HepG2 (cell line): ENCODE measurements around the gene ZC3H7B. TPM values are rescaled to one million over a fixed set of nuclear protein-coding genes. Genes with fewer than 3 reads are reported as not detected.
A peak's percentile ranks its signal among the peaks of the same experiment; 100 is the strongest.

ENCODE experiments used
- AHR ChIP-seq: IDR thresholded peaks from 2 replicates; pipeline ENCODE4 v1.6.1; 2018; ENCODE audit warnings: missing genetic modification reagents, missing compliant biosample characterization
- ARNT ChIP-seq: fragments of 450-650 bp; IDR thresholded peaks from 2 replicates; pipeline ENCODE4 v1.6.1; 2017
- BATF2 ChIP-seq: sonication (generic); formaldehyde crosslinking; IDR thresholded peaks from 2 replicates; pipeline ENCODE4 v1.8.0; 2022; ENCODE audit warnings: mild to moderate bottlenecking, missing genetic modification reagents, moderate library complexity
- GMEB1 ChIP-seq: sonication (generic); formaldehyde crosslinking; IDR thresholded peaks from 2 replicates; pipeline ENCODE4 v1.5.1; 2020; ENCODE audit warnings: missing genetic modification reagents, mild to moderate bottlenecking, borderline replicate concordance
- MAZ ChIP-seq, 2 experiments: sonication (generic) in 1 of 2; formaldehyde crosslinking in 1 of 2; IDR thresholded peaks; 2 replicates each; pipeline versions ENCODE4 v1.5.0 to v1.6.1; 2012 to 2020; ENCODE audit warnings: low read depth in 2 of 2, mild to moderate bottlenecking in 2 of 2, borderline replicate concordance in 1 of 2, improper control_type of control experiment in 1 of 2, low read length in 1 of 2, missing genetic modification reagents in 1 of 2, moderate library complexity in 1 of 2
- MEIS2 ChIP-seq: sonication (generic); formaldehyde crosslinking; IDR thresholded peaks from 2 replicates; pipeline ENCODE4 v1.9.0; 2021; ENCODE audit warnings: mild to moderate bottlenecking, missing genetic modification reagents
- MZF1 ChIP-seq: sonication (generic); formaldehyde crosslinking; IDR thresholded peaks from 2 replicates; pipeline ENCODE4 v1.8.1; 2023; ENCODE audit warnings: mild to moderate bottlenecking, missing genetic modification reagents, borderline replicate concordance
- NCOA5 ChIP-seq: sonication (generic); formaldehyde crosslinking; IDR thresholded peaks from 2 replicates; pipeline ENCODE4 v1.4.0; 2020; ENCODE audit warnings: missing genetic modification reagents
- ONECUT2 ChIP-seq: sonication (generic); formaldehyde crosslinking; IDR thresholded peaks from 2 replicates; pipeline ENCODE4 v1.4.0; 2020; ENCODE audit warnings: missing genetic modification reagents
- TIGD3 ChIP-seq: sonication (generic); formaldehyde crosslinking; IDR thresholded peaks from 2 replicates; pipeline ENCODE4 v1.5.1; 2020; ENCODE audit warnings: mild to moderate bottlenecking, missing genetic modification reagents, borderline replicate concordance
- ZHX2 ChIP-seq, 2 experiments: sonication (generic) in 1 of 2; formaldehyde crosslinking in 1 of 2; IDR thresholded peaks; 2 replicates each; pipeline versions ENCODE4 v1.6.1 to v1.9.0; 2014 to 2022; ENCODE audit warnings: antibody characterized with exemption in 1 of 2, borderline replicate concordance in 1 of 2, inconsistent platforms in 1 of 2, low read depth in 1 of 2, missing genetic modification reagents in 1 of 2
- ZNF251 ChIP-seq: sonication (generic); formaldehyde crosslinking; IDR thresholded peaks from 2 replicates; pipeline ENCODE4 v1.9.0; 2021; ENCODE audit warnings: mild to moderate bottlenecking, missing genetic modification reagents
- ZNF567 ChIP-seq: sonication (generic); formaldehyde crosslinking; IDR thresholded peaks from 2 replicates; pipeline ENCODE4 v1.8.1; 2023; ENCODE audit warnings: mild to moderate bottlenecking, missing genetic modification reagents, borderline replicate concordance
- ZNF704 ChIP-seq: sonication (generic); formaldehyde crosslinking; IDR thresholded peaks from 2 replicates; pipeline ENCODE4 v1.8.1; 2023; ENCODE audit warnings: mild to moderate bottlenecking, inconsistent platforms, moderate library complexity, missing genetic modification reagents, borderline replicate concordance
- polyA plus RNA-seq, 8 experiments: library from polyadenylated mRNA; depleted of rRNA in 3 of 8; stranded (reverse) in 7 of 8; unstranded in 1 of 8; fragments of >200 nt; fragmentation: Illumina TruSeq in 4 of 8; extraction: Trizol in 4 of 8; gene quantifications; 2 replicates each; pipeline versions ENCODE4 v1.2.1 to v1.2.3, GENCODE V29; 2011 to 2016; ENCODE audit warnings: low read depth in 4 of 8, missing spikeins in 1 of 8, mixed read lengths in 1 of 8; ENCODE audit not compliant: insufficient read depth in 1 of 8
- total RNA-seq, 5 experiments: library from RNA; depleted of rRNA; stranded (reverse); fragments of >200 nt; fragmentation: Illumina TruSeq; extraction: Trizol; gene quantifications; 2 replicates each; pipeline ENCODE4 v1.2.3, GENCODE V29; 2016; ENCODE audit warnings: low read depth in 1 of 5
- TF ChIP-seq, protein P1 (sequence below): sonication (generic); formaldehyde crosslinking; IDR thresholded peaks from 2 replicates; pipeline ENCODE4 v1.4.0; 2020; ENCODE audit warnings: mild to moderate bottlenecking, missing genetic modification reagents

Gene ZC3H7B
- total and polyA plus RNA-seq, 2 of the 13 experiments (the other 11 are each of a cell fraction or from before 2014, with no cell fraction given): 26.4 to 37.2 TPM

DNA sequence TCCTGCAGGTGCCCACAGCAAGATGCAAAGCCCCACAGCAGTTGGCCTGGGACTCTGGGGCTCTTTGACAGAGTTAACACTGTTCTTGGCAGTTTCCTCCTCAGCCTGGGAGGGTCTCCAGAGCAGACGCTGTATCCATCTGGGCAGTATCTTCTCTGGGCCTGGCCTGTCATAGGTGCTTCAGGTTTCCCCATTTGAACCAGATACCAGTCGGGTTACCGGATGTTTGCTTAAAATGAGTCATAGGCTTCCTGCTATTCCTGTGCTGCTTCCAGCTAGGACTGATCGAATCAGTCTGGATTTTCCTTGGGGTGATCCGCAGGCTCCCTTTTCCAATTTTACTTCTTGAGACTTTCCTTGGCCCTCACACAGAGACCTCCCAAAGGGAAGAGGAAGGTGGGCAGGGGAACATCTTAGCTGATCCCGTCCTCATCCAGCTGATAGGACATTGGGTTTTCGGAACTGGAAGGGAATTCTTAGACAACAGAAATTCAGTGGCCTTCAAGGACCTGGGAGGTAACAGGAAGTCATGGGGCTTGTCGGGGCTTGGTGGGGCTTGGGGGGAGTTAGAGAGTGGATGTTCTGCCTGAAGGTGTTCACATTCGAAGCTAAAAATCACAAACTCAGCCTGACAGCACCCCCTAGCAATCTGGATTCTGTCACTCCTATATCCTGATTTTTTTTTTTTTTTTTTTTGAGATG lies 12.9 kb upstream of the ZC3H7B start (continued):
- TF ChIP-seq ZNF567 (CRISPR knock-in tag) (no peak), MZF1 (CRISPR knock-in tag) (no peak), ZHX2 (IDR thresholded peaks at IDR 0.05; ENCODE audit: low read depth) (no peak), ZHX2 (CRISPR knock-in tag; IDR thresholded peaks at IDR 0.05; ENCODE audit: borderline replicate concordance) (no peak), MEIS2 (CRISPR knock-in tag) (peak; percentile 89), ZNF251 (CRISPR knock-in tag) (no peak), NCOA5 (no peak), AHR (CRISPR knock-in tag) (no peak), TIGD3 (CRISPR knock-in tag) (no peak), ONECUT2 (CRISPR knock-in tag) (no peak), ZNF704 (CRISPR knock-in tag) (no peak), MAZ (IDR thresholded peaks at IDR 0.05; ENCODE audit: borderline replicate concordance, low read depth, low read length) (no peak), MAZ (CRISPR knock-in tag; IDR thresholded peaks at IDR 0.05; ENCODE audit: low read depth) (no peak), ARNT (no peak), BATF2 (CRISPR knock-in tag) (no peak), GMEB1 (CRISPR knock-in tag) (0 out of 2 replicates have a peak, but pooled peaks have one; percentile 19)
- TF ChIP-seq, protein P1, sequence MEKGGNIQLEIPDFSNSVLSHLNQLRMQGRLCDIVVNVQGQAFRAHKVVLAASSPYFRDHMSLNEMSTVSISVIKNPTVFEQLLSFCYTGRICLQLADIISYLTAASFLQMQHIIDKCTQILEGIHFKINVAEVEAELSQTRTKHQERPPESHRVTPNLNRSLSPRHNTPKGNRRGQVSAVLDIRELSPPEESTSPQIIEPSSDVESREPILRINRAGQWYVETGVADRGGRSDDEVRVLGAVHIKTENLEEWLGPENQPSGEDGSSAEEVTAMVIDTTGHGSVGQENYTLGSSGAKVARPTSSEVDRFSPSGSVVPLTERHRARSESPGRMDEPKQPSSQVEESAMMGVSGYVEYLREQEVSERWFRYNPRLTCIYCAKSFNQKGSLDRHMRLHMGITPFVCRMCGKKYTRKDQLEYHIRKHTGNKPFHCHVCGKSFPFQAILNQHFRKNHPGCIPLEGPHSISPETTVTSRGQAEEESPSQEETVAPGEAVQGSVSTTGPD (CRISPR knock-in tag): no peak
